ENCODE data around the gene ALDH1A1. TPM values are rescaled to one million over a fixed set of nuclear protein-coding genes. Genes with fewer than 3 reads are reported as not detected.
A peak's percentile ranks its signal among the peaks of the same experiment; 100 is the strongest.

Gene ALDH1A1
- polyA plus RNA-seq, 1 donor (not counting 4 experiments of a cell fraction or from before 2014, with no cell fraction given) = 0.08 TPM

DNA sequence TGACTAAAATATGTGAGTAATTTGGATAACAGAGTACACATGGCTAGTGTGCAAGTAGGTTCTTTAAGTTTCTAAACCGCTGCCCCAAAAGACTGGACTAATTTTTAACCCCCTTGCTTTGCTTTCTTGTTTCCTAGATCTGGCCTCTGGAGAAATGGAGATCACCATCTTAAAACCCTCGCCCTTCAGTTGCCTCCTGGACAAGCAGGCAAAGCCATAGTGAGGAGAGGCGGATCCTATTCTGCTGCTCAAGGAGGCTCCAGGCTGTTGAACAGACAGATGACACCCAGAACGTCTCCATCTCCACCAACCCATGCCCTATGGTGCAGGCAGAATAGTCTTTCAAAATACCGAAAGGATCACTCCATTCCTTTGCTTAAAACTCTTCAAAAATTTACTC is 28.6 kb upstream of the ALDH1A1 start:
- no peak for TF ChIP-seq EZH2 (IDR thresholded peaks at IDR 0.05; ENCODE audit: low read length)
- TF ChIP-seq, protein P1, sequence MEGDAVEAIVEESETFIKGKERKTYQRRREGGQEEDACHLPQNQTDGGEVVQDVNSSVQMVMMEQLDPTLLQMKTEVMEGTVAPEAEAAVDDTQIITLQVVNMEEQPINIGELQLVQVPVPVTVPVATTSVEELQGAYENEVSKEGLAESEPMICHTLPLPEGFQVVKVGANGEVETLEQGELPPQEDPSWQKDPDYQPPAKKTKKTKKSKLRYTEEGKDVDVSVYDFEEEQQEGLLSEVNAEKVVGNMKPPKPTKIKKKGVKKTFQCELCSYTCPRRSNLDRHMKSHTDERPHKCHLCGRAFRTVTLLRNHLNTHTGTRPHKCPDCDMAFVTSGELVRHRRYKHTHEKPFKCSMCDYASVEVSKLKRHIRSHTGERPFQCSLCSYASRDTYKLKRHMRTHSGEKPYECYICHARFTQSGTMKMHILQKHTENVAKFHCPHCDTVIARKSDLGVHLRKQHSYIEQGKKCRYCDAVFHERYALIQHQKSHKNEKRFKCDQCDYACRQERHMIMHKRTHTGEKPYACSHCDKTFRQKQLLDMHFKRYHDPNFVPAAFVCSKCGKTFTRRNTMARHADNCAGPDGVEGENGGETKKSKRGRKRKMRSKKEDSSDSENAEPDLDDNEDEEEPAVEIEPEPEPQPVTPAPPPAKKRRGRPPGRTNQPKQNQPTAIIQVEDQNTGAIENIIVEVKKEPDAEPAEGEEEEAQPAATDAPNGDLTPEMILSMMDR (optimal IDR thresholded peaks at IDR 0.05 in 1 of 3, IDR thresholded peaks at IDR 0.05 in 1 of 3, conservative IDR thresholded peaks at IDR 0.05 in 1 of 3; ENCODE audit: extremely low read depth in 1 of 3, insufficient read depth in 2 of 3, low read length in 3 of 3) = no peak
- FAIRE-seq (no peak), DNase-seq (ENCODE audit: low read depth, low spot score) (no peak)
- dilution Hi-C loops (cut with MboI; ENCODE audit: extremely low pct_ligation_motif_present, low sequenced_read_pairs) = no loop called here
- no peaks in the 10 kb centered on the region for H3K9me1 ChIP-seq (ENCODE audit: control insufficient read depth, extremely low read depth, insufficient read depth, low read length)
- H3K36me3 ChIP-seq (ENCODE audit: control insufficient read depth in 2 of 2, extremely low read depth in 1 of 2, insufficient read depth in 2 of 2, low read length in 2 of 2) = no peaks in the 10 kb centered on the region
- no peak overlapping the region for H3K9ac ChIP-seq (ENCODE audit: control insufficient read depth, extremely low read depth, insufficient read depth, low read length)
- no peaks in the 10 kb centered on the region for H3K27me3 ChIP-seq (ENCODE audit: control insufficient read depth, extremely low read depth, insufficient read depth, low read length)
- no peak overlapping the region for H2AFZ ChIP-seq (ENCODE audit: control insufficient read depth, low read length)
- peaks cover 24% of the 10 kb centered on the region for H3K4me1 ChIP-seq (ENCODE audit: control insufficient read depth, extremely low read depth, insufficient read depth, low read length)
- no peak overlapping the region for H3K4me2 ChIP-seq (ENCODE audit: control insufficient read depth, extremely low read depth, insufficient read depth, low read depth, low read length)
- H3K4me3 ChIP-seq (ENCODE audit: control insufficient read depth in 2 of 3, extremely low read depth in 1 of 3, insufficient read depth in 2 of 3, low read depth in 1 of 3, low read length in 3 of 3) = no peak overlapping the region
- H3K79me2 ChIP-seq (ENCODE audit: control insufficient read depth, insufficient read depth, low read length) = no peaks in the 10 kb centered on the region
- no peaks in the 10 kb centered on the region for H3K9me3 ChIP-seq (ENCODE audit: control insufficient read depth, low read depth, low read length)
- no peak overlapping the region for H3K27ac ChIP-seq (ENCODE audit: control insufficient read depth, insufficient read depth, low read length)
- H4K20me1 ChIP-seq (ENCODE audit: control insufficient read depth, extremely low read depth, insufficient read depth, low read length) = no peaks in the 10 kb centered on the region

DNA sequence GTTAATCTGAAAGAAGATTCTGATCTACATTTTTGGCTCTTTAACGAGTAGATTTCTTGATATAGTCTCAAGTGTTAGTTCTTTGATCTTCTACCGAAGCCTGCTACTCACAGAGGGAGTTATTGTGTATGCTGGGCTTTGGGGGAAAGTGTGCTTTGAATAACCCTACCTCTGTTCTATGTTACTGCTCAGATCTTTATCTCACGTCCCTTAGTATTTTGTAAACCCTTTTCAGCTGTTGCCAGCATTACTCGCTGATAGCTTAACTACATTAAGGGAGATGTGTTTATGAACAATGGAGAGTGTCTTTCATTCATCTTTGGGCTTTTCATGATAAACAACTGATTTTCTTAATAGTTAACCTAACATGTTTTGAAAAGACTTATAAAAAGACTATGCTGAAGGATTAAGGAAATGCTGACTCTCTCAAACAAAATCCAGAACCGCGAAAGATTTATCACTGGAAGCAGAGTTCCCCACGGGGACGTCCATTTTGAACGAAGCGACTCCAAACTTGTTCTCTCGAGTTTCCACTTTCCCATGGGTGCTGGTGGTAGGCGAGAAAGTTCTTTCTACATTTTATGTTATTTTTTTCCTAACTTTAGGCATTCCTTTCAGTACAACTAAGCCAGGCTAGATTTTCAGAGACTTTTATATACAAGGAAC is 27.9 kb upstream of the ALDH1A1 start:
- TF ChIP-seq, protein P1 (optimal IDR thresholded peaks at IDR 0.05 in 1 of 3, IDR thresholded peaks at IDR 0.05 in 1 of 3, conservative IDR thresholded peaks at IDR 0.05 in 1 of 3; ENCODE audit: extremely low read depth in 1 of 3, insufficient read depth in 2 of 3, low read length in 3 of 3) = no peak
- TF ChIP-seq EZH2 (IDR thresholded peaks at IDR 0.05; ENCODE audit: low read length) = no peak
- no peaks in the 10 kb centered on the region for H3K27me3 ChIP-seq (ENCODE audit: control insufficient read depth, extremely low read depth, insufficient read depth, low read length)
- H2AFZ ChIP-seq (ENCODE audit: control insufficient read depth, low read length) = peak overlapping the region; percentile 80
- no peak overlapping the region for H3K4me2 ChIP-seq (ENCODE audit: control insufficient read depth, extremely low read depth, insufficient read depth, low read depth, low read length)
- no peaks in the 10 kb centered on the region for H4K20me1 ChIP-seq (ENCODE audit: control insufficient read depth, extremely low read depth, insufficient read depth, low read length)
- H3K27ac ChIP-seq (ENCODE audit: control insufficient read depth, insufficient read depth, low read length) = no peak overlapping the region
- H3K79me2 ChIP-seq (ENCODE audit: control insufficient read depth, insufficient read depth, low read length) = no peaks in the 10 kb centered on the region
- no peak overlapping the region for H3K9ac ChIP-seq (ENCODE audit: control insufficient read depth, extremely low read depth, insufficient read depth, low read length)
- DNase-seq (ENCODE audit: low read depth, low spot score) = no peak
- H3K4me1 ChIP-seq (ENCODE audit: control insufficient read depth, extremely low read depth, insufficient read depth, low read length) = peaks cover 24% of the 10 kb centered on the region
- FAIRE-seq = no peak
- H3K9me1 ChIP-seq (ENCODE audit: control insufficient read depth, extremely low read depth, insufficient read depth, low read length) = no peaks in the 10 kb centered on the region
- dilution Hi-C loops (cut with MboI; ENCODE audit: extremely low pct_ligation_motif_present, low sequenced_read_pairs) = no loop called here
- H3K36me3 ChIP-seq (ENCODE audit: control insufficient read depth in 2 of 2, extremely low read depth in 1 of 2, insufficient read depth in 2 of 2, low read length in 2 of 2) = no peaks in the 10 kb centered on the region
- no peak overlapping the region for H3K4me3 ChIP-seq (ENCODE audit: control insufficient read depth in 2 of 3, extremely low read depth in 1 of 3, insufficient read depth in 2 of 3, low read depth in 1 of 3, low read length in 3 of 3)
- no peaks in the 10 kb centered on the region for H3K9me3 ChIP-seq (ENCODE audit: control insufficient read depth, low read depth, low read length)
